NCI-H1930 (cell line): ENCODE data around the gene ZNF30.
"Not testable (repeated sequence)": the region's sequence is repeated elsewhere in the genome, so short reads cannot be mapped to it uniquely, and the experiment has no call there.

Experiments
- DNase-seq, 2 experiments: peaks; one replicate each; lab custom pipeline; 2025; lab: John Stamatoyannopoulos, UW

Gene ZNF30

GRCh38 chr19:34960103-34960805 lies 33.6 kb downstream of the ZNF30 start:
- no peak for DNase-seq

- no peak for DNase-seq
Observed at GRCh38 chr19:34960940-34961679, 34.4 kb downstream of the ZNF30 start.

DNA sequence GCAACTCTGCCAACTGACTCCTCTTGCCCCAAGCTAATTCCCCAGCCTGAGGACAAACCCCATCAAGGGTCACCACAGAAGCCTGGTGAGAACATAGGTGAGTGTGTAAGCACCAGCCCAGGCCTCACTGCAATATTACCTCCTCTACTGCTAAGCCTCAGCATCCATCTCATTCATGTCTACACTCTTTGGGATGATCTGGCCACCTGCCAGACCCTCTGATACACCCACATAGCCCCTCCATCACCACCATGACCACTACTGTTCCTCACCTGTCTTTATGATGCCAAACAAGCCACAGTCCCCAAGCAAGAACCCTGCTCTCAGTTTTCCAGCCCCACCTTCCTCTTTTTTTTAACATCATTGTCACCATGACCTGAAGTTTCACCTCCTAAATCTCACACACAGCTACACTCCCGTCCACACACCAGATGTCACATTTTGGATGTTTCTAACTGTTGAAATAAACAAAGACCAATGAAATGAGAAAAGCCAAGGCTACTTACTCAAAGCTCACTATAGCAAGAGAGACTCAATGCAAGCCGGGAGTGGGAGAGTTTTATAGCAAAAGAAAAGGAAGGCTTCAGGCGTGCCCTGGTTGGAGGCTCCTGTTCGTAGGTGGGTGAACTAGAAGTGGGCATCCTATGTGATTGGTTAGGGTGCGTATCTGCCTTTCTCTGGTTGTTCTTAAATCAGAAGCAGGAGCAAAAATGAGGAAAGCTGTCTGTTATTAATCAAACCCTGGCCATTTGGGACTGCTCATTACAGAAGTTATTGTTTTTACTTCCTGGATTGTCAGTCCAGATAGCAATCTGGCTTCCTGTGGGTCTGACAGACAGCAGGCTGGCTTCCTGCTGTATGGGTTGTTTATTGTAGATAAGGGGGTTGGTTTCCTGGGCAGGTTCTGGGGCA lies 35.3 kb downstream of the ZNF30 start:
- no peak for DNase-seq

DNA sequence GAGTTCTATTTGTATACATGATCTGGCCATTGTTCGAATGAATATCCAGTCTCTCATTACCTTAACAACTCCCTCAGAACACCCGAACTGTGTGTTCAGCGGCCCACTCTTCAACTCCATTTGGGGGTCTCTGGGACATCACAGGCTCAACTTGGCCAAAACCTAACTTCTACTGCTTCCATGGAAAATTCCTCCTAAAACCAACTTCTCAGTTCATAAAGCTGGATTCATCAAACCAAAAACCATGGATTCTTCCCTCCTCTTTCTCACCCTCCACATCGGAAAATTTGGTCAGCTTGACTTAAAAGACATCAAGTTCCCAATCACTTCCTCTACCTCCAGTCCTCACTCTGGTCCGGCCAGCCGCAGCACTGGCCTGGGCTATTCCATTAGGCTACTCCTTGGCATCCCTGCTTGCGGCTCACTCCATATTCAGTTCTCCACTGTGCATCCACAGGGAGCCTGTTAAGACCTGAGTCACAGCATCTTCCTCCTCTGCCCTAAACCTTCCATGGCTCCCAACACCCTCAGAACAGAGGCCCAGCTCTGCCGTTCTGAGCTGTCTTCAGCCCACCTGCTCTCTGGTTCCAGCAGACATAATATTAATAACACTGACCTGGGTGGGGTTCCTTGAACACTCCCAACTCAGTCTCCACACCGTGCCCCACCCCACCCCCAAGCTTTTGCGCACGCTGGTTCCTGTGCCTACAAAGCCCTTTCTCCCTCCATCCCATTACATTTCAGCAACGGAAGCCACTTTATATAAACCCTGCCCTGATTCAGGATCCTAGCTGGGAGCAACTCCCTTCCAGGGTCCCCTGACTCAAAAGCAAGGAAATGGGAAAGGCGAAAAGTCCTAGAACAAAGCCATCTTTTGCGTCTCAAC lies 36.2 kb downstream of the ZNF30 start:
- no peak for DNase-seq

- no peak for DNase-seq
Observed at GRCh38 chr19:34963573-34964406, 37.1 kb downstream of the ZNF30 start, which contains the start of gene ZNF792. ZNF792 (minus strand) TSS chr19:34964229; CDS start chr19:34963662, 567 bp downstream.

DNA sequence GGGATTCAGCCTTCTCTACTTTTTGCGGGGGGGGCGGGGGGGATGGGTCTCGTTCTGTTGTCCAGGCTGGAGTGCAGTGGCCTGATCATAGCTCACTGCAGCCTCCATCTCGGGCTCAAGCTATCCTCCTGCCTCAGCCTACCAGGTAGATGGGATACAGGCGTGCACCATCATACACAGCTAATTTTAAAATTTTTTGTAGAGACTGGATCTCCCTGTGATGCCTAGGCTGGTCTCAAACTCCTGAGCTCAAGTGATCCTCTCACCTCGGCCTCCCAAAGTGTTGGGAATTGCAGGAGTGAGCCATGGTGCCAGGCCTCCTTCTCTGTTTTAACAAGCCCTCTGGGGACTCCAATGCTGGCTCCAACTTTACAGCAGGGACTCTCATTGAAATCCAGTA lies 37.9 kb downstream of the ZNF30 start:
- DNase-seq: no peak

DNA sequence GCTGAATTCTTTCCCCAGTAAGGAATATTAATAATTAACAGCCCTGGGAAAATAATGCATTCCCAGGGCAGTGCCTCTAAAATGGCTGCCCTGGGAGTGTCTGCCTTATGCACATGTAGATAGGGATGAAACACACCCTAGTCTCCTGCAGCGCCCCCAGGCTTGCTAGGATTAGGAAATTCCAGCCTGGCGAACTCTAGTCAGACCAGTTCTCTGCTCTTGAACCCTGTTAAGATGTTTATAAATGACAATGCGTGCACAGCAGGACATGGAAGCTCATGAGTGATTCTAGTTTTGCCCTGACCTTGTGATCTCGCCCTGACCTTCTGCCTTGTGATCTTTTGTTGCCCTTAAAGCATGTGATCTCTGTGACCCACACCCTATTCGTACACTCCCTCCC lies 38.8 kb downstream of the ZNF30 start:
- DNase-seq: not testable (repeated sequence)

- no peak for DNase-seq
Observed at GRCh38 chr19:34967551-34967950, 40.8 kb downstream of the ZNF30 start.

DNA sequence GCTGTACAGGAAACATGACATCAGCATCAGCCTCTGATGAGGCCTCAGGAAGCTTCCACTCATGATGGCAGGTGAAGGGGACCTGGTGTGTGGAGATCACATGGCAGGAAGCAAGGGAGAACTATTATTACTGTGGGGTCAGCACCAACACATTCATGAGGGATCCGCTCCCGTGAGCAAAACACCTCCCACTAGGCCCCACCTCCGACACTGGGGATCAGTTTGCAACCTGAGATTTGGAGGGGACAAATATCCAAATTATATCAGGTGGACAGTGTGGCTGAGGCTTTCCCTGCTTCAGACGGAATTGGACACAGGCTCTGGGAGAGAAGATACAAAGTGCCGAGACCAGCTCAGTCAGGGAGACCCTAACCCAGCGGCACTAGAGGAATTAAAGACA lies 43.0 kb downstream of the ZNF30 start:
- DNase-seq: no peak

DNA sequence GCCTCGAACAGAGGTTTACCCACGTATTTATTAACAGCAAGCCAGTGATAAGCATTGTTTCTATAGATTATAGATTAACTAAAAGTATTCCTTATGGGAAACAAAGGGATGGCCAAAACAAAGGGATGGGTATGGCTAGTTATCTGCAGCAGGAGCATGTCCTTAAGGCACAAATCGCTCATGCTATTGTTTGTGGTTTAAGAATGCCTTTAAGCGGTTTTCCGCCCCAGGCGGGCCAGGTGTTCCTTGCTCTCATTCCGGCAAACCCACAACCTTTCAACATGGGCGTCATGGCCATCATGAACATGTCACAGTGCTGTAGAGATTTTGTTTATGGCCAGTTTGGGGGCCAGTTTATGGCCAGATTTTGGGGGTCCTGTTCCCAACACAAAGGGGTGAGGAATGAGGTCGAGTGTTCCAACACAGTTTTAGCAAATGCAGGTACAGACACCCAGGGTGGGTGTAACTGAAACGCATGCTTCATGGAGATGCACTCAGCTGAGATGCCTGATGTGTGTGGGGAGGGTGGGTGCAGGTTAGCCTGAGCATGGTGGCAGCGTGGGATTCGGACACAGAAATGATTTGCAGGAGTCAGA lies 43.6 kb downstream of the ZNF30 start:
- DNase-seq: not testable (repeated sequence)

- DNase-seq: no peak
Observed at GRCh38 chr19:34972163-34972705, 45.5 kb downstream of the ZNF30 start.

- no peak for DNase-seq
Observed at GRCh38 chr19:34974646-34975045, 47.9 kb downstream of the ZNF30 start.

DNA sequence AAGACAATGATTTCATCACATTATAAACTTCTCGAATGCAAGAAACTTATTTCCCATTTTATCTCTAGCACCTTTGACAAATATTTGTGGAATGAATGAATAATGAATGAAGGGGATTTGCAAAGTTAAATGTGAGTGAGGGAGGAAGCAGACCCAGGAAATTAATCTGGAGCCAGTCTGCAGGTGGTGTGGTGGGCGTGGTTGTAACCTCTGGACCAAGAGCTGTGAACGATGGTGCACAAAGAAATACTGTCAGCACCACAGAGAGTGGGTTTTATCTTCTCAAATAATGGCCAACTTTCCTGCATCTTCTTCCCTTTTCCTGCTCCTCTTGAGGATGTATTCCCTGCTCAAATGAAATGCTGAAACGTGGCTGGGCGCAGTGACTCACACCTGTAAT lies 48.4 kb downstream of the ZNF30 start:
- no peak for DNase-seq

- DNase-seq: no peak
Observed at GRCh38 chr19:34976611-34977010, 49.9 kb downstream of the ZNF30 start.

DNA sequence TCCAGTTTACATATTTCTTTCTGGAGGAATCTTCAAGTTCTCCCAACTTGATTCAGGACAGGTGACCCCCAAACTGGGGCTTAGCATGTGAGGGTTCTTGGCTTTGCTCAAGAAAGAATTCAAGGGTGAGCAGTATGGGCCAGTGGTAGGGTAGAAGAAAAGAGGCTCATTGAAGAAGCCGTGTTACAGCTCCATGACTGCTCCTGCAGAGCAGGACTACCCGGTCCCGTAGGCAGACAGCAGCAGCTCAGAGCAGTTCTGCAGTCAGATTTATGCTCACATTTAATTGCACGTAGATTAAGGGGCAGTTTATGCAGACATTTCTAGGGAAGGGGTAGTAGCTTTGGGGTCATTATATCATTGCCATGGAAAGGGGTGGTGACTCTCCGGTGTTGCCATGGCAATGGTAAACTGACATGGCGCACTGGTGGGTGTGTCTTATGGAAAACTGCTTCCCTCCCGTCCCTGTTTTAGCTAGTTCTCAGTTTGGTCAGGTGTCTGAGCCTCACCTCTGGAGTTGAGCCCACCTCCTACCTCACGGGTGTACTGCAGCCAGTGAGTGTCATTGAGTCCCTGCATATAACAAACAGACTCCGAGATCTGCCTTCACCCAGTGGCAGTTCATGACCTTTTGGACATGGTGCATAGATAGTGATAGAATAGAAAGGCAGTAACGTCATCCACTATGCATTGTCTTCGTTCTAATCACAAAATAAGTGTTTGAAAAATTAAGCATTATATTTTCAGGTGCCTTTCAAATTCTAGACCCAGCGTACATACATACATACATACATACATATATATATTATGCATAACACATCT lies 53.3 kb downstream of the ZNF30 start:
- DNase-seq: no peak

GRCh38 chr19:34982275-34982674 lies 55.6 kb downstream of the ZNF30 start:
- DNase-seq: no peak

DNA sequence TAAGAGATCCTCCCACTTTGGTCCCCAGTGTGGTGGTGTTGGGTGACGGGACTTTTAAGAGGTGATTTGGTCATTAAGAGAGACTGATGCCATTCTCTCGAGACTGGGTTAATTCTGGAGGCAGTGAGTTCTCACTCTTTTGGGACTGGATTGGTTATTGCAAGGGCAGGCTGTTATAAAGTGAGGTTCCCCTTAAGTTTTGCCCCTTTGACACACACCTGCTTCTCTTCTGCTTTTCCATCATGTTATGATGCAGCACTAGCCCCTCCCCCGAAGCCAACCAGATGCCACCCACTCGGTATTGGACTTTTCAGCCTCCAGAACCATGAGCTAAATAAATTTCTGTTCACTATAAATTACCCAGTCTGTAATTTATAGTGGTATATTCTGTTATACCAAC lies 57.1 kb downstream of the ZNF30 start:
- no peak for DNase-seq

- no peak for DNase-seq
Observed at GRCh38 chr19:34984287-34984686, 57.6 kb downstream of the ZNF30 start.
